NCI-H1436 treated with DMSO at 0.1 percent for 48 hours (cell line): ENCODE data around the gene ZNRD2.

Source experiments
- DNase-seq: peaks from one replicate; lab custom pipeline; 2025; lab: John Stamatoyannopoulos, UW

Gene ZNRD2

DNA sequence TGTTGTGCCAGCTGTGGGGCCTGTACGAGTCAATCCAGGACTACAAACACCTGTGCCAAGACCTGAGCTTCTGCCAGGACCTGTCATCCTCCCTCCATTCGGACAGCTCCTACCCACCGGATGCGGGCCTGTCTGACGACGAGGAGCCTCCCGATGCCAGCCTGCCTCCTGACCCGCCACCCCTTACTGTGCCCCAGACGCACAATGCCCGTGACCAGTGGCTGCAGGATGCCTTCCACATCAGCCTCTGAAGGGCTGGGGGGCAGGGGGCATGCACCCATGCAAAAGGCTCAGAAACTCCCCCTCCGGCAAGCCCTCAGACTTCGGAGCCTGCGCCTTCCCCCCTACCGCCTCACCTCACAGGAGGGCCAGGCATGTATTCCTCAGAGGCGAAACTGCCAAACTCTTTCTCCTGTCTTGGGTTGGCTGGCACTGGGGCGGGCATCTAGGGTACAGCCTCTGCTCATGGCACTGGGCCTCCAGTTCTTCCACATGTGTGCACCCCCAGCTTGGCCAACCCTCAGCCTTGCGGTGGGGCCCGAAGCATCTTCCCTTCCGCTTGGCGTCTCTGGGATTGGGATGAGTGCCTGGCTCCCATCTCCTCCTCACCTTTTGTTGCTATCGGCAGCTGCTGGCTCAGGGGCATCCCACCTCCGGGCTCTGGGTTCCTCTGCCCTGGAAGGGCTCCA, 3.3 kb downstream of the ZNRD2 start:
- DNase-seq, result no peak

DNA sequence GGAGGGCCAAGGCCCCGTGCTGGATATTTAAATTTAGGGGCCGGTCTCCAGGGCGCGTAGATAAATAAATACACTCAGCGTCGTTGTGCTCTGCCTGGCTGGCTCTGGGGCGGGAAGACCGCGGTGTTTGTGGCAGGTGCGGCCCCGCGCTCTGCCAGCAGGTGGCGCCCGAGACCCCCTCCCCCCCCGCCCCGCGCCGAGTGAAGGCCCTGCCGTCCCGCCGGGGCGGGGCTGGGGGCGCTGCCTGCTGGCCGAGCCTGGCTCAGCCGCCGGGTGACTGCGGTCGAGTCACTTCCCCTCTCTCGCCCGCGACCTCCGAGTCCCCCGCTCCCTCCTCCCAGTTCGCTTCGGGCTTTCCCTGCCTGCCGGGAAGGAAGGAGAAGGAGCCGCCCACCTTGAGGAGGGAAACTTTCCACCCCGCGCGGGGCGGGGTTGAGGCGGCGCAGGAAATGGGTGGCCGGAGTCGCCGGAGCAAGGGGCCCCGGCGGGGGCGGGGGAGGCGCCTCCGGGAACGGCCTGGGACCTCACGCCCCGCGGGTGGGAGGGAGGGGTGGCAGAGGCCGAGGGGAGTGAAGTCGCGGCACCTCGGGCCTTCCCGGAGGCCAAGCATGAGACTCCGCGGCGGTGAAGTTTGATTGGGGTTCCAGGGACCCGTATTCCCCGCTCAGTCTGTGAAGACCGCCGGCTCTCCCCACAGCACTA, 4.0 kb downstream of the ZNRD2 start:
- DNase-seq, result no peak

DNA sequence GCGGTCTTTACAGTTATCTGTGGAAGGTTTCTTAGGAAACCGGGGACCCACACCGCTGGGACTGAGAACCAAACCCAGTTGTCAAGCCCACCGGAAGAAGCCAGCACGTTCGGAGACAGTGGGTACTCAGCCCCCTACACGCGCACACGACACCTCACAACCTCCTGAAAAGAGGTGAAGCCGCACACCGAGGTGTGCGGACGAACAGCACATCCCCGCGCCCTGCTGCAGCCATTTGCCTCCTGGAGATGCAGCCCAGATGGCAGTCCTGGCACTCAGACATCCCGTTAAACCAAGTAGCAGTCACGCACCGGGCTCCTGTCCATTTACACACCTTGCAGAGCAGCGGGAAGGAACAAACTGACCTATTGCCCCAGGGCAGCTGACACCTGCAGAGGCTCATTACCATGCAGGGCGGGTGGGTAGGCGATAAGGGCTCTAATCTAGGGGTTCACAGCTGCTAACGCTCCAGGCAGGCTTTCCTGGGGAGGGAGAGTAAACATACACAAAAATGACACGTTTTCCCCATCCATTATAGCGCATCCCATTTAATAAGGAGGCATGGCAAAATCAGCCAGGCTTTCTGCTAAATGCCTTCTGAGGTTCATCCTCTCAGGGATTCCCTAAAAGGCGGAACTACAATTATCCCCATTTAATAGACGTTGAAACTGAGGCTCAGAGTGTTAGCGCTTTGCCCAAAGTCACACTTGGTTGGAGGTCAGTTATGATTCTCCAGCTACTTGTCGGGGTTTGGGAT, 4.7 kb downstream of the ZNRD2 start:
- no peak for DNase-seq

DNA sequence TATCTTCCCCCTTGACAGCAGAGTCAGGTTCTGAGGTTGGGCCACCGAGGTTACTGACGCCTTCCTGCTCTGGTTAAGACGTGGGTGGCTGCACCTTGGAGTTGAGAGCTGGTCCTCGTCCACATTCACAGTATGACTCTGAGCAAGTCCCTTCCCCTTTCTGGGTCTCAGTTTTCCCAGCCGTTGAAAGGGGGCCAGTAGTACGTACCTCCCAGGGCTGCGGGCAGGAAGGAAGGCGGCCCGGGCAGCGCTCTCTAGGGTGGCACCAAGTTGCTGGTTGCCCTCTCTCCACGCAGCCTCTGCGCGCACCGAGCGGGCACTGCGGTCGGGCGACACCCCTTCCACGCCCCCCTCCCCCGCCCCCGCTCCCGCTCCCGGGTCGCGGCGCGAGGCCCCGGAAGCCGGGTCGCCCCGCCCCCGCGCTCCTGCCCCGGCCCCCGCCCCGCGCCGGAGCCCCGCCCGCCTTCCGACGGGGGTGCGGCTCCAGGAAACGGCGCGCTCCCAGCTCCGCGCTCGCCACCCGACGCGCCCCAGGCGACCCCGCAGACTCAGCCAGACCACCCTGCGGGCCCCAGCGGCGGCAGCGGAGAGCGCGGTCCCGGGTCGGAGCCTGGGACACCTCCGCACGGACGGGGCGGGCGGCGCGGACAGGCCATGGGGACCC, 5.4 kb downstream of the ZNRD2 start, which contains the start of gene EHBP1L1:
TSS of gene EHBP1L1 (plus strand) at position 486 of the 664 bp plus-strand sequence. CDS start 250 bp downstream, outside the sequence.
- no peak for DNase-seq

DNA sequence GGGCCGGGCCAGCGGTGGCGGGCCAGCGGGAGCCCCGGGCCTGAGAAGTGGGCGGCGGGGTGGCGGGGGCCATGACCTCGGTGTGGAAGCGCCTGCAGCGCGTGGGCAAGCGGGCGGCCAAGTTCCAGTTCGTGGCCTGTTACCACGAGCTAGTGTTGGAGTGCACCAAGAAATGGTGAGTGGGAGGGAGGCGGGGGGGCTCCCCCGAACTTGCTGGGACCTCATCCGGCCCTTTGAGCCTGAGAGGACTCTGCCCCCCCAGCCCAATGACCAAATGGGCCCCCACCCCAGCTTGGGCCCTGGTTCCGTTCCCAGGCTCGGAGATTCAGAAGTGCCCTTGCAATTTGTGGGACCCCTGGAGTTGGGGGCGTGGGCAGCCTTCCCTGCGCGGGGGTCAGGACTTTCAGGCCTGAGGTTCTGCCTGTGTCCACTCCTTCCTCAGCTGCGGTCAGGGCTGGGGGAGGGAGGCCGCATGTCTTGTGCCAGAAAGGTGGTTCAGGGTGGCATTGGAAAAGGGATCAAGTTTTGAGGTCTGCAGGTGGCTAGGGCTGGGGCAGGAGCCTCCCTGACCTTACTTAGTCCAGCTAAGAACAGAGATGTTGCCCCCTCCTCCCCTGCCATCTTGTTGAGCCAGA, 6.1 kb downstream of the ZNRD2 start:
- DNase-seq, result no peak

DNA sequence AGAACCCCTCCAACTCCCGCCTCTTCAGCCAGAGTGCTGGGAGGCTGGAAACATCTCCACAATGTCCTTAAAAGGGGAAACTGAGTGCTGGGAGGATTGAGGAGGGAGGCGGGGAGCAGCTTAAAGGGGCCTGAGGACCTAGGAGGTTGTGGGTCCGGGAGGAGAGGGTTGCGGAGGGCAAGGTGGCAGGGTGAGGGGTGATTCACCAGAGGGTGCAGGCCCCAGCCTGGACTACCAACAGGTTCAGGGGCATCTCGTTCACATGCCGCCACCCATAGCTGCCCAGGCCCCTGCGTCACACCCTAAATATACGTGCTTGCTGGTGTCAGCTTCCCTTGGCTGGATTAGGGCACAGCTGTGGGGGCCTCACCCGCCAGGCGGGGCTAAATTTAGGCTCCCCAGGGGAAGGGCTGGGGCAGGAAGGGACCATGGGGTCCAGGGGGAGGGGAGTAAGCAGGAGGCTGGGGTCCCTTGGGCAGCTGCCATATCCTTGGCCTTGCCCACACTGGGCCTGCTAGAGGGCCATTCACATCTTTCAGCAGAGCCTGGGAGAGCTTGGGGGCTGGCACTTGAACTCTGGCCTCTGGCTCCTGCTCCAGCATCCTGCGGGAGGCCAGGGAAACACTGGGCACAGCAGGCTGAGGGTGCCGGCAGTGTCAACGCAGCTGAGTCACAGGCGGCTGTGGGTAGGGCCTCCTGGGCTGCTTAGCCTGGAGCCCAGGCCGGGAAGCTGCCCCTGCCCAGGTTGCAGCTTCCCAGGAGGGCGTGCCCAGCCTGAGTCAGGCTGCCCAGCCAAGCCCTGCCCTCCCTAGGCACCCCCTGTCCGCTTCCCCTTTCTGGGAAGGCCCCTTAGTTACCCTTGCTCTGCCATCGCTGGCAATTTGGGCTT, 6.8 kb downstream of the ZNRD2 start:
- DNase-seq, result no peak

DNA sequence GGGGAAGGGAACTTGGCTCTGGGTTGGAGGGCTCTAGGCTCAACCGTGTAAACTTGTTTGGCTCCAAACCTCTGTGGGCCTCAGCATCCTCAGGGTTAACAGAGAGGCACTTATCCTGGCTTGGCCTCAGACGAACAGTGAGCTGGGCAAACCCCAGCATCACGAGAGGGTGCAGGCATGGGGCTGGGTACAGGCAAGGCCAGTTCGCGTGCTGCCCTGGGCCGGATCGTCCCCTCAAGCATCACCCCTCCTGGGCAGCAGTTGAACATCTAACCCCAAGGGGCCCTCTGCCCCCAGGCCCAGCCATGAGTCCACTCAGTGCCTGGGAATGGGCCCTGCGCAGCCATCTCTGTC, 7.5 kb downstream of the ZNRD2 start:
- DNase-seq, result no peak

DNA sequence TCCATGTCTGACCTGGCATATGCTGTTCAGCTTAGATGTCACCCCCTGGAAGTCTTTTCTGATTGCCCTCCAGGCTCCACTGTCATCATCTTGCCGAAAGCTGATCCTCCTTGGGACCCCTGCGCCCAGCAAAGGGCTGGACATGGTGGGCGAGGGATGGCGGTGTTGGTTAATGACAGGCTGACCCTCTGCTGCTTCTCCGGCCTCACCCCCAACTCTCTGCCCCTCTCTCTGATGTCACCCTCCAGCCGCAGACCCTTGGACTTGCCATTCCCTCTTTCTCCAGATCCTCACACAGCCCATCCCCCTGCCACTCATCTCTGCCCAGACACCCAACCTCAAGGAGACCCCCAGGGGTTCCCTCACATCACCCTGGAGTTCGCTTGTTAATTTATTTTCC, 7.9 kb downstream of the ZNRD2 start:
- DNase-seq, result no peak

DNA sequence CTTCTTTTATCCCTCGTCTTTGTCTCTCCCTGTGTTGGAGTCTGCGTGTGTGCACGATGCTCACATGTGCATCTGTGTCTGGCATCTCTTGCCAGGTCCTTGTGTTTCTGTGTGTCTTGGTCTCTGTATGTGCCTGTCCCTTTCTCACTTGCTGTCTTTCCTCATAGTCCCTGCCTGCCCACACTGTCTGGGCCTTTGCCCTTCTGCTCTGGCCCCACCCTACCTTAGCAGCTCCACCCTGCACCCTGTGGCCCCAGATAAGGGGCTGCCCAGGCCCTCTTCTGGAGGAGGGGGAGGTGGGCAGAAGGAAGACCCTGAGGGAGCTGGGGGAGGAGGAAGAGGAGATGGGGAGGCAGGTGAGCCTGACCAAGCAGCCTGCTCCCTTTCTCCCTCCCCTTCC, 8.4 kb downstream of the ZNRD2 start:
- DNase-seq, result no peak

DNA sequence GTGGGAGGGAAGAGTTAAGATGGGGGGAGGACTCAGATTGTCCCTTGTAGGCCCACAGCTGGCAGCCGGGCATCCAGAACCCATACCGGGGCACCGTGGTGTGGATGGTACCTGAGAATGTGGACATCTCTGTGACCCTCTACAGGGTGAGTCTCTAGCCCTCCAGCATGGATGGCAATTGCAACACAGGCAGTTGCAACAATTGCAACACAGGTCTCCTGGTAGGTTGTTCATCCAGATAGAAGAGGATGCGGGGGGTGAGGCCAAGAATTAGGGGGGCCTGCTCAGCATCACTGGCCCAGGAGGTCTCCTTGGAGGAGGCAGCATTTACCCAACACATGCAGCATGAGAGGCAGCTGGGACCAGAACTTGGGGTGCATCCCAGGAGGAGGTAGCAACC, 9.0 kb downstream of the ZNRD2 start:
- no peak for DNase-seq

DNA sequence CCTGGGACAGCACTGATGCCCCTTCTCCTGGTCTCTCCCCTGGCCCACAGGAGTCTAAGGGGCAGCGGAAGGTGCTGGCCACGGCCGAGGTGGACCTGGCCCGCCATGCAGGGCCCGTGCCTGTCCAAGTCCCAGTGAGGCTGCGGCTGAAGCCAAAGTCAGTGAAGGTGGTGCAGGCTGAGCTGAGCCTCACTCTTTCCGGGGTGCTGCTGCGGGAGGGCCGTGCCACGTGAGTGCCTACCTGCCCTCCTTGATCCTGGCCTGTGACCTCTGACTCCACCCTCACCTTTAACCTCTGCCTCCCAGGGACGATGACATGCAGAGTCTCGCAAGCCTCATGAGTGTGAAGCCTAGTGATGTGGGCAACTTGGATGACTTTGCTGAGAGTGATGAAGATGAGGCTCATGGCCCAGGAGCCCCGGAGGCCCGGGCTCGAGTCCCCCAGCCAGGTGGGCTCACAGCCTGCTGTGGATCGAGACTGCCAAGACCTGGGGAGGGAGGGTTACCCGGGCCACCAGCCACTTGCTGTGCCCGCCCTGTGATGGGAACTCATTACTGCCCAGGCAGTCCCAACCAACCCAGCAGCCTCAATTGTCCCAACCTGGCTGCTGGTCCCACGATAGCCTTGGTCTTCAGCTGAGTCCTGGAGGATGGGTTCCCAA, 9.9 kb downstream of the ZNRD2 start:
- DNase-seq, result no peak

DNA sequence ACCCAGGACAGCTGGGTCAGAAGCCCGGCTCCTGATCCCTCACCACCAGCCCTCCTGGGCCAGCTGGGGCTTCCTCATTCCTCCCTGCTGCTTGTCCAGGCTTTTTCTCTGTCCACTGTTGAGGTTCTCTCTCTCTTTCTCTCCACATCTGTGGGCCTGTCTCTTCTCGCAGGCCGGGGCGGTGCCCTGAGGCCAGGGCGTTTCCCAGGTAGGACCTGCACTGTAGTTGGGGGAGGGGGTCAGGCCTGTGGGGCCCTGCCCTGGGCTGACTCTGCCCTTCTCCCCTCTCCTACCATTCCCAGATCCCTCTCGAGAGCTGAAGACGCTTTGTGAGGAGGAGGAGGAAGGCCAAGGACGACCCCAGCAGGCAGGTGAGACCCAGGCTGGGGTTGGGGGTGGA, 10.5 kb downstream of the ZNRD2 start:
- DNase-seq, result no peak

DNA sequence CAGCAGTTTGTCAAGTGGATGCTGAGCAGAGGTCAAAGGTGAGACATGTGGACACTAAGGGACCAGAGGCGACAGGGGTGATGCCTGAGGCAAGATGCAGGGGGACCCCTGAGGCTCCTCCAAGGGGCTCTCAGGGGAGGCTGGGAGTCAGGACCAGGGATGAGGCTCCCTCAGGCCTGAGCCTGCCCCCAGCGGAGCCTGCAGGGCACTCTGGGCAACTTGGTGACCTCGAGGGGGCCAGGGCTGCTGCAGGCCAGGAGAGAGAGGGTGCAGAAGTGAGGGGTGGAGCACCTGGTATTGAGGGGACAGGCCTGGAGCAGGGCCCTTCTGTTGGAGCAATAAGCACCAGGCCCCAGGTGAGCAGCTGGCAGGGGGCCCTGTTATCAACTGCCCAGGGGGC, 11.7 kb downstream of the ZNRD2 start:
- DNase-seq, result no peak

DNA sequence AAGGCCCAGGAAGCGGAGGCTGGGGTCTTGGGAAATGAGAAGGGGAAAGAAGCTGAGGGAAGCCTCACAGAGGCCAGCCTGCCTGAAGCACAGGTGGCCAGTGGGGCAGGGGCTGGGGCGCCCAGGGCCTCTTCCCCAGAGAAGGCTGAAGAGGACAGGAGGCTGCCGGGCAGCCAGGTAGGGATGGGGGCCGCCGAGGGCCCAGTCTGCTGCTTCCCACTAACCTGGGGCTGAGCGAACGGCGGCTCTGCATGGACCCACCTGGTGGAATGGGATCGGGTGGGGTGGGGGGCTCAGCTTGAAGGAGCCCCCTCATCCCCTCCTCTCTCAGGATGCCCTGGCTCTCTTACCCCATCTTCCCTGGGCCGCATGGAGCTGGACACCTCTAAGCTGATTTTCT, 13.3 kb downstream of the ZNRD2 start:
- DNase-seq, result no peak

DNA sequence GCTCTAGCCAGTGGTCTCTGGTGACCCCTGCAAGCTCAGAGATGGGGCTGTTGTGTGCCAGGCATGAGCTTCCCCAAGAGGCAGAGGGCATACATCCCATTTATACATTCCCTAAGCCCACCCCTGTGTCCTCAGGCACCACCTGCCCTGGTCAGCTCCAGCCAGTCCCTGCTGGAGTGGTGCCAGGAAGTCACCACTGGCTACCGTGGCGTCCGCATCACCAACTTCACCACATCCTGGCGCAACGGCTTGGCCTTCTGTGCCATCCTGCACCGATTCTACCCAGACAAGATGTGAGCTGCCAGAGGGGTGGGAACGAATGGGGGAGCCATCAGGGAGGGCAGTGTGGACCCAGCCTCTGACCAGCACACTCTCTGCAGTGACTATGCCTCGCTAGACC, 13.8 kb downstream of the ZNRD2 start:
- no peak for DNase-seq

DNA sequence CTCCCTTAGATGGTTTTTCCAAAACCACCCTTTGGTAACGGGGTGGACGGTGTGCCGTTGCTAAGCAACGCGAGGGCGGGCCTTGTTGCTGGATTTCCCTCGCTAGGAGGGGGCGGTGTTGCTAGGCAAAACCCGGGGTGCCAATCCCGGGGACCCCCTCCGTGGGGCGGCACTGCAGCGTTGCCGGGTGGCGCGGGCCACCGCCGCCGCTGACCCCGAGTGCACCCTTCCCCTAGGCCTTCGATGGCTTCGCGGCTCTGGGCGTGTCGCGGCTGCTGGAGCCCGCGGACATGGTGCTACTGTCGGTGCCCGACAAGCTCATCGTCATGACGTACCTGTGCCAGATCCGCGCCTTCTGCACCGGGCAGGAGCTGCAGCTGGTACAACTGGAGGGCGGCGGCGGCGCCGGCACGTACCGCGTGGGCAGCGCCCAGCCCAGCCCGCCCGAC, 14.5 kb downstream of the ZNRD2 start:
- no peak for DNase-seq

DNA sequence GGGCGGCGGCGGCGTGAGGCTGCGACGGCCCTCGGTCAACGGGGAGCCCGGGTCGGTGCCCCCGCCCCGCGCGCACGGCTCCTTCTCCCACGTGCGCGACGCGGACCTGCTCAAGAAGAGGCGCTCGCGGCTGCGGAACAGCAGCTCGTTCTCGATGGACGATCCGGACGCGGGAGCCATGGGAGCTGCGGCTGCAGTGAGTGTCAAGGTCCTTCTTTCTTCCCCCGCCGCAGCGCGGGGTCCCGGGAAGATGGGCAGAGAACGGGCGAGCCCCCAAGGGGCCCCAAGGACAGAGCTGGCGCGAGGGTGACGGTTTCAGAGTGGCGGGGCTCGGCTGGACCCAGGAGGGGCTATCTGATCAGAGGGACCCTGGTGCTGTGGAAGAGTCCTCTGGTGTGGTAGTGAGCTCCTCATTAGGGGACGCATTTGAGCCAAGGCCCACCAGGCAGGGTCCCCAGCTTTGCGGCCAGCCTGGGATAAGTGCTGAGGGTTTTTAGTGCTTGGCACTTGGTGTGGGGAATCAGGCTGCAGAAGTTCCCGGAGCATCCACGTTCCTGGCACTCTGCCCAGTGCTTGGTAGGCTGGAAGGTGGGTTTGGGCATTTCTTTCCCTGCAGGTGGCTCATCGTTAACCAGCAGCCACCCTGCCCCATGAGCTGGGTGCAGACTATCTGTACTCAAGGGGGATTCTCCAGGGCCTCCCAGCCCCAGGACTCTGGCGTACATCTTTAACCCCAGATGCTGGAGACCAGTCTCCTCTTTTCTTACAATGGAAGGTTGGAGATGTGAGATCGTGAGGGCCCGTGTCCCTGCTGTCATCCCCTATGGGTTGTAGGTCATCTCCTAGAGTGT, 15.3 kb downstream of the ZNRD2 start:
- DNase-seq, result no peak

DNA sequence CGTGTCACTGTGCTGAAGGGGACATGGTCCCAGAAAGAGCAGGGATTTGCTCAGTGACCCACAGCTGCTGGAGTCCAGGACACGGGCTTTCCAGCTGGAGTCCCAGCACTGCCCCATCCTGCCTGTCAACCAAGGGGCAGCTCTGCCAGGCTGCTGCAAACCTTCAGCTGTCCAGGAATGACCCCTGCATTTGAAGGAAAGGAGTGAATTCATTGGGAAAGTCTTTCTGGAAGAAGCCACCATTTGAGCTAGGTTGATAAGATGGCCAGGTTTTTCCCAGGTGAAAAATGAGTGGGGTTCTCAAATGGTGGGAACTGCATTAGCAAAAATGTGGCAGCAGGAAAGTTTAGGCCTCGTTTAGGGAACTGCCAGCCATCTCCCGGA, 16.0 kb downstream of the ZNRD2 start:
- no peak for DNase-seq

DNA sequence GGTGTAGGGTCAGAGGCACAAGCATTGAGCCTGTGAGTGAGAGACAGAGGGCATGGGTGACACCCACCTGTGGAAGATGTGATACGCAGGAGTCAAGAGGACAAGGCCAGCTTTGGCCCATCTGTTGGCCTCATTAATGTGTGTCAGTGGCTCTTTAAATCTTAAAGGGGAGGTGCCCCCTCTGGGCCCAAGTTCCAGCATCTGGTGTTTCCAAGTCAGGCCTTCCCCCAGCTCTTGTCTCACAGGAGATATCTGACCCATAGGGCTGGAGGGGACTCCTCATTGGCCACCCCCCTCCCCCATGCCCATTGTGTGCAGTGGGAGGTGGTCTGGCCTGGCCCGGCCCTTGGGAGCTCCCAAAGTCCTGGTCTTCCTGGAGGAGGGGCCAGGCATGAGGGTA, 16.4 kb downstream of the ZNRD2 start:
- DNase-seq, result no peak
